ENCODE results near the gene GRIN2C.
"Not testable (repeated sequence)": the region's sequence is repeated elsewhere in the genome, so short reads cannot be mapped to it uniquely, and the experiment has no call there.

GRIN2C gene

GRCh38 chr17:74872313-74873036 lies 12.8 kb upstream of the GRIN2C start, which contains the start of gene FDXR:
FDXR (minus strand) TSS chr17:74872994; CDS start chr17:74872944, 50 bp downstream.
- TF ChIP-seq CTCF (IDR thresholded peaks at IDR 0.05; ENCODE audit: borderline replicate concordance, insufficient read depth, low read depth, low read length): no peak
- H3K4me3 ChIP-seq (ENCODE audit: low read depth, low read length): peak within 1 kb of the TSS; percentile 65

- H3K4me3 ChIP-seq (ENCODE audit: low read depth, low read length): peak overlapping the region; percentile 65
- no peak for TF ChIP-seq CTCF (IDR thresholded peaks at IDR 0.05; ENCODE audit: borderline replicate concordance, insufficient read depth, low read depth, low read length)
These were observed 11.8 kb upstream of the GRIN2C start for GRCh38 chr17:74871356-74872076.

- no peak for TF ChIP-seq CTCF (IDR thresholded peaks at IDR 0.05; ENCODE audit: borderline replicate concordance, insufficient read depth, low read depth, low read length)
- H3K4me3 ChIP-seq (ENCODE audit: low read depth, low read length): no peak overlapping the region
These were observed 10.8 kb upstream of the GRIN2C start for GRCh38 chr17:74870512-74870911.

GRCh38 chr17:74870028-74870427 lies 10.3 kb upstream of the GRIN2C start:
- H3K4me3 ChIP-seq (ENCODE audit: low read depth, low read length): not testable (repeated sequence)

GRCh38 chr17:74868908-74869255 lies 9.2 kb upstream of the GRIN2C start:
- no peak for TF ChIP-seq CTCF (IDR thresholded peaks at IDR 0.05; ENCODE audit: borderline replicate concordance, insufficient read depth, low read depth, low read length)
- H3K4me3 ChIP-seq (ENCODE audit: low read depth, low read length): no peak overlapping the region

GRCh38 chr17:74868251-74868907 lies 8.7 kb upstream of the GRIN2C start:
- no peak overlapping the region for H3K4me3 ChIP-seq (ENCODE audit: low read depth, low read length)
- no peak for TF ChIP-seq CTCF (IDR thresholded peaks at IDR 0.05; ENCODE audit: borderline replicate concordance, insufficient read depth, low read depth, low read length)

- no peak overlapping the region for H3K4me3 ChIP-seq (ENCODE audit: low read depth, low read length)
- TF ChIP-seq CTCF (IDR thresholded peaks at IDR 0.05; ENCODE audit: borderline replicate concordance, insufficient read depth, low read depth, low read length): no peak
These were observed 6.6 kb upstream of the GRIN2C start for GRCh38 chr17:74866198-74866835.

Measured in GM12875 (cell line).